Activated naive CD4-positive, alpha-beta T cell (primary cell): ENCODE measurements around the gene NOX3.
"Not testable (repeated sequence)": the region's sequence is repeated elsewhere in the genome, so short reads cannot be mapped to it uniquely, and the experiment has no call there.

ENCODE experiments used
- DNase-seq, 4 experiments: peaks; one replicate each; lab custom pipeline; 2025; lab: John Stamatoyannopoulos, UW

Gene NOX3

GRCh38 chr6:155364844-155365437 is 90.7 kb downstream of the NOX3 start:
- DNase-seq, result no peak

- not testable (repeated sequence) for DNase-seq
Measured at GRCh38 chr6:155364021-155364420, 91.6 kb downstream of the NOX3 start.

GRCh38 chr6:155362968-155363632 is 92.5 kb downstream of the NOX3 start:
- not testable (repeated sequence) for DNase-seq

GRCh38 chr6:155354167-155354566 is 101.5 kb downstream of the NOX3 start:
- DNase-seq, result no peak

GRCh38 chr6:155352811-155353210 is 102.8 kb downstream of the NOX3 start:
- DNase-seq, result no peak

- DNase-seq, result no peak
Measured at GRCh38 chr6:155352130-155352420, 103.6 kb downstream of the NOX3 start.

- DNase-seq, result no peak
Measured at GRCh38 chr6:155351273-155352129, 104.1 kb downstream of the NOX3 start.

- no peak for DNase-seq
Measured at GRCh38 chr6:155349956-155350355, 105.7 kb downstream of the NOX3 start.

GRCh38 chr6:155349129-155349528 is 106.5 kb downstream of the NOX3 start:
- no peak for DNase-seq

GRCh38 chr6:155347800-155348199 is 107.8 kb downstream of the NOX3 start:
- DNase-seq, result no peak

GRCh38 chr6:155346957-155347356 is 108.7 kb downstream of the NOX3 start:
- no peak for DNase-seq
